GM12878 (cell line): Measurements from ENCODE around the gene PPP3CA. TPM values are rescaled to one million over a fixed set of nuclear protein-coding genes. Genes with fewer than 3 reads are reported as not detected.

Experiments used
- ATAC-seq: fragments of 200-7000 bp; cut with Tn5 transposase; 3 replicates; pipeline ENCODE4 v1.9.1; 2020; ENCODE audit warnings: mild to moderate bottlenecking, moderate library complexity
- BruUV-seq: library from RNA; stranded (reverse); fragments of 400-500 nt; replicated peaks from 2 replicates; lab custom pipeline; 2021; lab: Mats Ljungman, UMichigan
- CTCF ChIA-PET: fragments of 300-600 bp; sonication (Branson Sonifier 250); formaldehyde crosslinking; extraction: SDS; loops from one replicate; lab custom pipeline; 2021; ENCODE audit warnings: inconsistent platforms; lab: Yijun Ruan, JAX
- POLR2A ChIA-PET: fragments of 350-600 bp; formaldehyde crosslinking; extraction: SDS; loops from one replicate; lab custom pipeline; 2021; ENCODE audit warnings: inconsistent platforms; lab: Charles Lee
- RAD21 ChIA-PET: fragments of 300-600 bp; sonication (Branson Sonifier 250); formaldehyde crosslinking; loops from one replicate; lab custom pipeline; 2023; ENCODE audit warnings: antibody characterized with exemption; ENCODE audit not compliant: unreplicated experiment; lab: Charles Lee
- SMC1A ChIA-PET: fragments of 300-600 bp; sonication (Branson Sonifier 250); formaldehyde crosslinking; loops from one replicate; lab custom pipeline; 2023; ENCODE audit not compliant: unreplicated experiment, uncharacterized antibody; lab: Charles Lee
- DNase-seq: peaks from one replicate; pipeline ENCODE4 v3.0.0-alpha.2; 2011; ENCODE audit warnings: low read depth, low spot score
- FAIRE-seq: peaks from 3 replicates; lab custom pipeline; 2011; peaks lifted over from hg19 to GRCh38; lab: Jason Lieb, UNC
- H2AFZ ChIP-seq: 2 replicates; pipeline ENCODE4 v1.6.0; 2011; ENCODE audit warnings: low read depth, low read length, control low read depth; ENCODE audit not compliant: control insufficient read depth
- H3K27ac ChIP-seq: 2 replicates; pipeline ENCODE4 v1.5.1; 2011; ENCODE audit warnings: control low read depth; ENCODE audit not compliant: control insufficient read depth, insufficient read depth
- H3K27me3 ChIP-seq, 2 experiments: replicated peaks in 1 of 2; 2 replicates each; pipeline versions ENCODE4 v1.6.0 to v1.6.1; 2011; ENCODE audit warnings: low read length in 1 of 2; ENCODE audit not compliant: control insufficient read depth in 2 of 2, insufficient read depth in 2 of 2
- H3K36me3 ChIP-seq, 2 experiments: 2 replicates each; pipeline ENCODE4 v1.5.1; 2011; ENCODE audit warnings: low read length in 1 of 2; ENCODE audit not compliant: control insufficient read depth in 2 of 2, insufficient read depth in 2 of 2
- H3K4me1 ChIP-seq: 2 replicates; pipeline ENCODE4 v1.6.1; 2011; ENCODE audit warnings: mild to moderate bottlenecking, low read length, moderate library complexity, mixed read lengths; ENCODE audit not compliant: control insufficient read depth, insufficient read depth
- H3K4me2 ChIP-seq: 2 replicates; pipeline ENCODE4 v1.6.0; 2011; ENCODE audit warnings: control low read depth; ENCODE audit not compliant: control insufficient read depth, insufficient read depth
- H3K4me3 ChIP-seq: fragments of 200-600 bp; sonication (generic); 2 replicates; pipeline ENCODE4 v1.5.1; 2016
- H3K79me2 ChIP-seq: 2 replicates; pipeline ENCODE4 v1.6.0; 2011; ENCODE audit warnings: low read length; ENCODE audit not compliant: control insufficient read depth, insufficient read depth
- H3K9ac ChIP-seq: 2 replicates; pipeline ENCODE4 v1.8.0; 2011; ENCODE audit warnings: low read length, control low read depth, mixed read lengths; ENCODE audit not compliant: control insufficient read depth, insufficient read depth
- H3K9me3 ChIP-seq: replicated peaks from 3 replicates; pipeline ENCODE4 v1.5.1; 2011; ENCODE audit warnings: mild to moderate bottlenecking, low read length; ENCODE audit not compliant: control insufficient read depth, insufficient read depth
- H4K20me1 ChIP-seq: 2 replicates; pipeline ENCODE4 v1.6.0; 2011; ENCODE audit not compliant: control insufficient read depth, insufficient read depth
- ASH2L ChIP-seq: fragments of 300-600, 200-600 bp; sonication (generic); IDR thresholded peaks from 2 replicates; pipeline ENCODE4 v1.6.1; 2017; ENCODE audit warnings: low read depth, mild to moderate bottlenecking, borderline replicate concordance
- IKZF2 ChIP-seq, 2 experiments: fragments of 450-650 bp; IDR thresholded peaks; 2 replicates each; pipeline ENCODE4 v1.6.1; 2017; ENCODE audit warnings: mild to moderate bottlenecking in 2 of 2, moderate library complexity in 2 of 2
- JUND ChIP-seq: IDR thresholded peaks from 2 replicates; pipeline ENCODE4 v1.6.1; 2012; ENCODE audit warnings: low read depth, mild to moderate bottlenecking, low read length, improper control_type of control experiment, moderate library complexity
- KLF5 ChIP-seq: fragments of 450-650 bp; IDR thresholded peaks from 2 replicates; pipeline ENCODE4 v1.6.1; 2014; ENCODE audit warnings: mild to moderate bottlenecking; ENCODE audit not compliant: partially characterized antibody
- SKIL ChIP-seq: fragments of 450-650 bp; IDR thresholded peaks from 2 replicates; pipeline ENCODE4 v1.6.1; 2017; ENCODE audit warnings: mild to moderate bottlenecking, low read depth, inconsistent platforms; ENCODE audit not compliant: poor library complexity, severe bottlenecking
- SMAD5 ChIP-seq: IDR thresholded peaks from 2 replicates; pipeline ENCODE4 v1.6.1; 2016; ENCODE audit warnings: antibody characterized with exemption, low read depth
- SREBF1 ChIP-seq: IDR thresholded peaks from 2 replicates; pipeline ENCODE4 v1.6.1; 2012; ENCODE audit warnings: mild to moderate bottlenecking, low read length
- whole genome bisulfite sequencing: methylation state at CpG from one replicate; pipeline ENCODE4 v1.1.6; 2016; ENCODE audit warnings: low lambda C conversion rate; ENCODE audit not compliant: insufficient replicate concordance, insufficient coverage; ENCODE audit errors: missing lambda C conversion rate; 5-methylcytosine and 5-hydroxymethylcytosine counted together
- in situ Hi-C: fragments of 300-500 bp; cut with MboI; formaldehyde crosslinking; loops from 9 replicates; pipeline ENCODE4 v1.14.3; 2018; ENCODE audit warnings: mixed read lengths
- intact Hi-C: fragments of 100-400 bp; cut with micrococcal nuclease; formaldehyde crosslinking; loops from one replicate; pipeline ENCODE4 v1.14.2; 2022; ENCODE audit not compliant: unreplicated experiment
- polyA plus RNA-seq, 11 experiments: library from polyadenylated mRNA; depleted of rRNA in 4 of 11; unstranded in 6 of 11; stranded (reverse) in 5 of 11; fragments of >200 nt; fragmentation: Nextera tagmentation in 4 of 11; fragmentation: Illumina TruSeq in 1 of 11; extraction: Ambion mirVana in 4 of 11; extraction: Trizol in 1 of 11; gene quantifications; 1 replicate in 1 of 11; 2 replicates in 10 of 11; pipeline versions ENCODE4 v1.2.1 to v1.2.3, GENCODE V29; 2011 to 2016; ENCODE audit warnings: inconsistent platforms in 2 of 11, missing spikeins in 2 of 11, low read depth in 1 of 11
- total RNA-seq, 4 experiments: library from RNA; depleted of rRNA in 3 of 4; stranded (reverse); fragments of >200 nt in 3 of 4; fragmentation: Illumina TruSeq in 1 of 4; extraction: Trizol in 1 of 4; gene quantifications; 2 replicates each; pipeline versions ENCODE4 v1.2.1 to v1.2.3, GENCODE V29; 2013 to 2021

PPP3CA gene
- total and polyA plus RNA-seq, 10 of the 15 experiments (the other 5 are each of a cell fraction or from before 2014, with no cell fraction given): 0.33 to 9.0 (median 1.0) TPM

DNA sequence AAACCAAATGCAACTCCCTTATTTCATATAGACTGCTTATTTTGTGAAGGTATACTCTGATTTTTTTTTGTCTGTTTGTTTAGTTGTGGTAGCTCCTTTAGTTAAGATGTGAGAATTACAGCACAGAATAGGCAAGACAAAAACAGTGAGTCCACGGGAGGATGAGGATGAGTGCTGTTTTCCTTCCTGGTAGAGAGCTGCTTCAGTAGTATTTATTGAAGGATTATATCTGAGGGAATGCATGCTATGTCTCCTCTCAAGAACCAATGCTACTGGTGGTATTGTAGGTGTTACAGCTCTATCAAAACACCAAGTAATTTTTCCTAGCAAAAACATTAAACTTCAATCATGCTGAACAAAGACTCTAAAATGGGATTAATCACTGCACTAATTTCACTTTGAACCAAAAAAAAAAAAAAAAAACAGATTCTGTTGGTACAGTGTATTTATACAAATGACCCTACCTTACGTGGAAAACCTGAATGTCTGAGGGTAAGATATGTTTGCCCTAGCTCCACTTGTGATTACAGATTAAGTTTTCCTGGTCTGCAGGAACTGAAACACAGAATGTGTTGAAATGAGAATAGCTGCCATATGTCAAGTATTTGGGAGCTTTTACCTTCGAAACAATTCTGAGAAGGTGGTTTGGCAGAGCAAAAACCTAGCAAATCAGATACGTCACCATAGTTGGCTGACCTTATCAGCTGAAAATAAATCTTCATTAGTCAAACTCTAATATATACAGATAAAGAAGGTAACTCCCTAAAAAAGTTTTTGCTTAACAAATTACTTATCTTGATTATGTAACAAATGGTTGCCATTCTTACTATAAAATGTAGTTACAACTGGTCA is 40.3 kb downstream of the PPP3CA start:
- FAIRE-seq (no peak), ATAC-seq (peak; percentile 25), DNase-seq (no peak)
- SMC1A ChIA-PET: interaction anchor here (0.6 to 2.0 kb wide), 13 partner anchors 9 to 290 kb away, joined by 3 to 16 read pairs (median 4); partner anchors contain the start of gene PPP3CA
- CTCF ChIA-PET: interaction anchor here (0.6 to 1.7 kb wide), 5 partner anchors 21 to 423 kb away, joined by 3 to 4 read pairs (median 3); no protein-coding TSS in a partner anchor
- Histone ChIP-seq H2AFZ (no peak overlapping the region; the same call in 1 of the 2 replicates), H3K79me2 (no peaks in the 10 kb centered on the region; the same call in 1 of the 2 replicates), H3K9me3 (no peaks in the 10 kb centered on the region; the same call in 2 of the 3 replicates), H4K20me1 (no peaks in the 10 kb centered on the region), H3K4me1 (peaks cover 22% of the 10 kb centered on the region), H3K27ac (peak overlapping the region; percentile 5; the same call in 1 of the 2 replicates), H3K9ac (no peak overlapping the region), H3K36me3 (no peaks in the 10 kb centered on the region), H3K4me2 (peak overlapping the region; percentile 82), H3K27me3 (no peaks in the 10 kb centered on the region), H3K4me3 (peak overlapping the region; percentile 46; the same call in 1 of the 2 replicates)
- TF ChIP-seq SMAD5: no peak
- no peak for TF ChIP-seq ASH2L
- no peak for TF ChIP-seq KLF5
- TF ChIP-seq SREBF1: no peak
- TF ChIP-seq JUND: no peak
- no peak for TF ChIP-seq IKZF2 (IDR thresholded peaks at IDR 0.05)
- no peak for TF ChIP-seq SKIL
- 37% methylated on average over 4 of the region's 4 CpGs for WGBS
- in situ Hi-C loops: no loop called here
- BruUV-seq: no TSS peak
- RAD21 ChIA-PET: interaction anchor here (0.7 to 1.8 kb wide), 9 partner anchors 14 to 83 kb away, joined by 3 to 7 read pairs (median 4); partner anchors contain the start of gene PPP3CA
- POLR2A ChIA-PET: interaction anchor here (0.7 to 1.1 kb wide), 3 partner anchors 16 to 40 kb away, joined by 3 to 4 read pairs (median 3); partner anchors contain the start of gene PPP3CA
- intact Hi-C loops: no loop called here
